IMR-90 (cell line): Measurements from ENCODE around the gene MAPKAPK5. TPM values are rescaled to one million over a fixed set of nuclear protein-coding genes. Genes with fewer than 3 reads are reported as not detected.

ENCODE experiments used
- ATAC-seq: fragments of 200-7000 bp; cut with Tn5 transposase; 2 replicates; pipeline ENCODE4 v1.9.1; 2020; ENCODE audit warnings: low read depth, mild to moderate bottlenecking, moderate library complexity
- BruUV-seq: library from RNA; stranded (reverse); fragments of 400-500 nt; replicated peaks from 2 replicates; lab custom pipeline; 2021; lab: Mats Ljungman, UMichigan
- CTCF ChIA-PET: fragments of 300-600 bp; formaldehyde crosslinking; extraction: SDS; loops from one replicate; lab custom pipeline; 2021; ENCODE audit warnings: antibody characterized with exemption; lab: Yijun Ruan, JAX
- POLR2A ChIA-PET: fragments of 300-600 bp; sonication (Branson Sonifier 250); formaldehyde crosslinking; loops from one replicate; lab custom pipeline; 2022; ENCODE audit warnings: antibody characterized with exemption; ENCODE audit not compliant: unreplicated experiment; lab: Charles Lee
- DNase-seq: peaks from one replicate; pipeline ENCODE4 v3.0.0; 2013
- H2AFZ ChIP-seq: replicated peaks from 2 replicates; pipeline ENCODE3; 2013; ENCODE audit warnings: low read length, mild to moderate bottlenecking; ENCODE audit not compliant: poor library complexity
- H2AK5ac ChIP-seq: 2 replicates; pipeline ENCODE4 v1.6.1; 2013; ENCODE audit warnings: low read depth, low read length, inconsistent platforms
- H2AK9ac ChIP-seq: replicated peaks from 2 replicates; pipeline ENCODE3; 2013; ENCODE audit warnings: mild to moderate bottlenecking, low read depth, low read length, moderate library complexity; ENCODE audit not compliant: poor library complexity
- H2BK120ac ChIP-seq: 2 replicates; pipeline ENCODE4 v1.6.1; 2013; ENCODE audit warnings: low read depth, low read length, inconsistent platforms
- H2BK15ac ChIP-seq: 3 replicates; pipeline ENCODE4 v1.6.1; 2013; ENCODE audit warnings: low read depth, low read length, inconsistent platforms
- H2BK20ac ChIP-seq: 2 replicates; pipeline ENCODE4 v1.6.1; 2013; ENCODE audit warnings: low read depth, mild to moderate bottlenecking, inconsistent platforms, low read length, moderate library complexity
- H2BK5ac ChIP-seq: 2 replicates; pipeline ENCODE4 v1.6.1; 2013; ENCODE audit warnings: mild to moderate bottlenecking, low read depth, low read length, inconsistent platforms; ENCODE audit not compliant: poor library complexity, severe bottlenecking
- H3K14ac ChIP-seq: replicated peaks from 2 replicates; pipeline ENCODE4 v1.6.1; 2013; ENCODE audit warnings: low read depth, low read length, inconsistent platforms
- H3K18ac ChIP-seq: 2 replicates; pipeline ENCODE4 v1.6.1; 2013; ENCODE audit warnings: low read depth, low read length, control low read depth
- H3K23ac ChIP-seq: 2 replicates; pipeline ENCODE4 v1.6.1; 2013; ENCODE audit warnings: low read depth, low read length, inconsistent platforms
- H3K27ac ChIP-seq: 2 replicates; pipeline ENCODE4 v1.5.1; 2013; ENCODE audit warnings: mild to moderate bottlenecking, control low read depth, low read length; ENCODE audit not compliant: insufficient read depth
- H3K27me3 ChIP-seq: 2 replicates; pipeline ENCODE4 v1.6.1; 2013; ENCODE audit warnings: low read length; ENCODE audit not compliant: control insufficient read depth, insufficient read depth
- H3K36me3 ChIP-seq: 2 replicates; pipeline ENCODE4 v1.6.1; 2013; ENCODE audit warnings: low read length, mixed read lengths; ENCODE audit not compliant: control insufficient read depth, insufficient read depth
- H3K4ac ChIP-seq: 2 replicates; pipeline ENCODE4 v1.6.1; 2013; ENCODE audit warnings: low read depth, low read length, inconsistent platforms
- H3K4me1 ChIP-seq: 2 replicates; pipeline ENCODE4 v1.6.1; 2013; ENCODE audit warnings: low read length, mixed read lengths; ENCODE audit not compliant: control insufficient read depth, insufficient read depth
- H3K4me2 ChIP-seq: 2 replicates; pipeline ENCODE4 v1.6.1; 2013; ENCODE audit warnings: low read depth, mild to moderate bottlenecking, control low read depth, low read length, moderate library complexity
- H3K4me3 ChIP-seq: 2 replicates; pipeline ENCODE4 v1.5.1; 2013; ENCODE audit warnings: low read depth, mild to moderate bottlenecking, control low read depth, low read length, moderate library complexity; ENCODE audit not compliant: insufficient read depth
- H3K56ac ChIP-seq: 2 replicates; pipeline ENCODE4 v1.6.1; 2013; ENCODE audit warnings: low read length, inconsistent platforms; ENCODE audit not compliant: insufficient read depth; ENCODE audit errors: extremely low read depth
- H3K79me1 ChIP-seq, 2 experiments: 2 replicates each; pipeline ENCODE4 v1.6.1; 2013; ENCODE audit warnings: low read length in 2 of 2, inconsistent platforms in 1 of 2, low read depth in 1 of 2
- H3K9ac ChIP-seq: 2 replicates; pipeline ENCODE4 v1.6.1; 2013; ENCODE audit warnings: low read depth, low read length, control low read depth
- H3K9me1 ChIP-seq: 2 replicates; pipeline ENCODE4 v1.6.1; 2013; ENCODE audit warnings: low read length, inconsistent platforms; ENCODE audit not compliant: insufficient read depth
- H3K9me3 ChIP-seq: 2 replicates; pipeline ENCODE4 v1.6.1; 2013; ENCODE audit warnings: low read length; ENCODE audit not compliant: control insufficient read depth, insufficient read depth
- H4K20me1 ChIP-seq: 2 replicates; pipeline ENCODE4 v1.6.1; 2013; ENCODE audit warnings: low read length, inconsistent platforms; ENCODE audit not compliant: insufficient read depth
- H4K5ac ChIP-seq: 2 replicates; pipeline ENCODE4 v1.6.1; 2013; ENCODE audit warnings: mild to moderate bottlenecking, low read depth, low read length, control low read depth
- H4K8ac ChIP-seq, 2 experiments: 2 replicates each; pipeline ENCODE4 v1.6.1; 2013; ENCODE audit warnings: low read depth in 2 of 2, low read length in 2 of 2, control low read depth in 1 of 2, inconsistent platforms in 1 of 2
- H4K91ac ChIP-seq: 2 replicates; pipeline ENCODE4 v1.6.1; 2013; ENCODE audit warnings: low read depth, low read length, inconsistent platforms; ENCODE audit not compliant: insufficient read depth
- BHLHE40 ChIP-seq: fragments of 150-350 bp; IDR thresholded peaks from 2 replicates; pipeline ENCODE4 v1.6.1; 2016; ENCODE audit warnings: mild to moderate bottlenecking, low read depth, low read length
- CEBPB ChIP-seq: IDR thresholded peaks from 2 replicates; pipeline ENCODE4 v1.6.1; 2012; ENCODE audit warnings: low read depth, low read length, improper control_type of control experiment
- CHD1 ChIP-seq: IDR thresholded peaks from 2 replicates; pipeline ENCODE4 v1.6.1; 2012; ENCODE audit warnings: low read depth, low read length, improper control_type of control experiment
- MAZ ChIP-seq: IDR thresholded peaks from 2 replicates; pipeline ENCODE4 v1.6.1; 2012; ENCODE audit warnings: low read depth, mild to moderate bottlenecking, low read length, improper control_type of control experiment, moderate library complexity, borderline replicate concordance
- MXI1 ChIP-seq: IDR thresholded peaks from 2 replicates; pipeline ENCODE4 v1.6.1; 2012; ENCODE audit warnings: low read depth, mild to moderate bottlenecking, low read length, moderate library complexity, borderline replicate concordance
- NFE2L2 ChIP-seq: fragments of 150-350 bp; IDR thresholded peaks from 2 replicates; pipeline ENCODE4 v1.6.1; 2016; ENCODE audit warnings: low read depth, mild to moderate bottlenecking, low read length
- POLR2A ChIP-seq: IDR thresholded peaks from 2 replicates; pipeline ENCODE4 v1.6.1; 2012; ENCODE audit warnings: mild to moderate bottlenecking, low read depth, low read length
- RAD21 ChIP-seq: IDR thresholded peaks from 2 replicates; pipeline ENCODE4 v1.6.1; 2012; ENCODE audit warnings: low read length, improper control_type of control experiment
- RCOR1 ChIP-seq: IDR thresholded peaks from 2 replicates; pipeline ENCODE4 v1.6.1; 2012; ENCODE audit warnings: mild to moderate bottlenecking, low read length, improper control_type of control experiment; ENCODE audit not compliant: insufficient replicate concordance
- RFX5 ChIP-seq: IDR thresholded peaks from 2 replicates; pipeline ENCODE4 v1.8.0; 2012; ENCODE audit warnings: low read depth, mild to moderate bottlenecking, low read length, moderate library complexity
- SMC3 ChIP-seq: fragments of 150-350 bp; IDR thresholded peaks from 2 replicates; pipeline ENCODE4 v1.6.1; 2016; ENCODE audit warnings: low read depth, mild to moderate bottlenecking, antibody characterized with exemption, low read length, moderate library complexity
- WGBS, 2 experiments: methylation state at CpG; one replicate each; pipeline versions ENCODE4 v1.1.5 to v1.1.7; 2013; ENCODE audit warnings: missing lambda C conversion rate in 2 of 2; ENCODE audit not compliant: insufficient read length in 1 of 2; ENCODE audit errors: extremely low coverage in 2 of 2; 5-methylcytosine and 5-hydroxymethylcytosine counted together
- dilution Hi-C: fragments of 300-500 bp; cut with HindIII; formaldehyde crosslinking; loops from one replicate; pipeline ENCODE4 v1.14.3; 2018; ENCODE audit warnings: low sequenced_read_pairs; ENCODE audit not compliant: unreplicated experiment
- in situ Hi-C: fragments of 300-500 bp; cut with MboI; formaldehyde crosslinking; loops from 3 replicates; pipeline ENCODE4 v1.14.3; 2019; ENCODE audit warnings: low sequenced_read_pairs, inconsistent platforms, mixed read lengths
- intact Hi-C: fragments of 100-400 bp; cut with micrococcal nuclease; formaldehyde crosslinking; loops from 2 replicates; pipeline ENCODE4 v1.10.0; 2022
- polyA plus RNA-seq, 3 experiments: library from polyadenylated mRNA; depleted of rRNA; stranded (reverse); fragments of >200 nt; gene quantifications; 2 replicates each; pipeline ENCODE4 v1.2.3, GENCODE V29; 2012; ENCODE audit warnings: low replicate concordance in 1 of 3
- total RNA-seq: library from RNA; depleted of rRNA; stranded (reverse); fragments of >200 nt; gene quantifications from 2 replicates; pipeline ENCODE4 v1.2.3, GENCODE V29; 2012
- TF ChIP-seq, protein P1 (sequence below): fragments of 150-350 bp; IDR thresholded peaks from 2 replicates; pipeline ENCODE4 v1.6.1; 2017; ENCODE audit warnings: mild to moderate bottlenecking, antibody characterized with exemption, low read length, low read depth
- TF ChIP-seq, protein P2 (sequence below): fragments of 150-350 bp; IDR thresholded peaks from 2 replicates; pipeline ENCODE4 v1.6.1; 2016; ENCODE audit warnings: low read depth, mild to moderate bottlenecking, low read length, moderate library complexity, borderline replicate concordance
- TF ChIP-seq, protein P3 (sequence below): conservative IDR thresholded peaks from 2 replicates; pipeline ENCODE4 v1.5.1; 2012; ENCODE audit warnings: mild to moderate bottlenecking, low read depth, low read length, improper control_type of control experiment

Gene MAPKAPK5
- total and polyA plus RNA-seq, 2 of the 4 experiments (the other 2 are of a cell fraction), result 35.0 to 44.6 TPM

DNA sequence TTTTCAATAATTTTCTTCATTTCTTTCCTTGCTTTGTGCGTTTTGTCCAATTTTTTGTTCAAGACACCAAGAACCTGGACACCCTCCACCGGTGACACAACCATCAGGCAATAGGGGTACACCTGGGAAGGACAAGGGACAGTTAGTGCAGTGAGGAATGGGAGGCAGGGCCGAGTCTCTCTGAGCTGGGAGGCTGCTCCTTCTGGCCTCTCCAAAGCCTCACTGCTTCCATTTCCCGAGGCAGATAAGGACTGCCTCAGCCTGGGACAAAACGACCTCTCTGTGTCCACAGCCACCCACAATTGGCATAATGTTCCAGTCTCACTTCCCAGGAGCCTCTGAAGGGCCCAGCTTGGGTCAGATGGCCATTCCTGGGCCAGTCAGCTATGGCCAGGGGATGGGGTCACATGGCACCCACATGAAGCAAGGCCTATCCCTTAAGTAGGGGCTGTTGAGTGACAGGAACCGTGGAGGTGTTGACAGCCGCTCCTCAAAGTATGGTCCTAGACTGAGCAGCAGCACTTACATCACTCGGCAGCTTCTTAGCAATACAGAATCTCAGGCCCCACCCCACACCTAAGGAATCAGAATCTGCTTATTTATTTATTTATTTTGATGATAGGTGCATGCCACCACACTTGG, 13.6 kb upstream of the MAPKAPK5 start:
- Histone ChIP-seq H3K4me3 (no peak overlapping the region), H3K14ac (no peak overlapping the region), H4K8ac (no peak overlapping the region), H3K4ac (no peak overlapping the region), H4K20me1 (no peaks in the 10 kb centered on the region), H3K27ac (no peak overlapping the region), H3K4me1 (no peaks in the 10 kb centered on the region), H3K4me2 (no peak overlapping the region), H3K9me1 (no peaks in the 10 kb centered on the region), H3K9ac (no peak overlapping the region), H4K5ac (no peak overlapping the region), H2AK5ac (no peak overlapping the region), H2AK9ac (no peak overlapping the region), H3K18ac (no peak overlapping the region), H2AFZ (peak overlapping the region; percentile 70), H3K23ac (no peak overlapping the region), H3K56ac (no peak overlapping the region), H2BK120ac (no peak overlapping the region), H3K36me3 (no peaks in the 10 kb centered on the region), H2BK5ac (no peak overlapping the region), H3K27me3 (peaks cover 5% of the 10 kb centered on the region), H3K9me3 (no peaks in the 10 kb centered on the region), H3K79me1 (no peaks in the 10 kb centered on the region), H4K91ac (no peak overlapping the region), H2BK15ac (no peak overlapping the region), H2BK20ac (no peak overlapping the region)
- dilution Hi-C loops, result no loop called here
- ChIA-PET POLR2A (no interaction called here), CTCF (no interaction called here)
- no CpG with 5 or more reads among the region's 8 CpGs for WGBS, 2 experiments
- TF ChIP-seq POLR2A (no peak), BHLHE40 (no peak), MXI1 (no peak), CEBPB (no peak), RAD21 (no peak), RCOR1 (no peak), RFX5 (no peak), CHD1 (no peak), MAZ (no peak), NFE2L2 (no peak), SMC3 (no peak)
- TF ChIP-seq, protein P1, sequence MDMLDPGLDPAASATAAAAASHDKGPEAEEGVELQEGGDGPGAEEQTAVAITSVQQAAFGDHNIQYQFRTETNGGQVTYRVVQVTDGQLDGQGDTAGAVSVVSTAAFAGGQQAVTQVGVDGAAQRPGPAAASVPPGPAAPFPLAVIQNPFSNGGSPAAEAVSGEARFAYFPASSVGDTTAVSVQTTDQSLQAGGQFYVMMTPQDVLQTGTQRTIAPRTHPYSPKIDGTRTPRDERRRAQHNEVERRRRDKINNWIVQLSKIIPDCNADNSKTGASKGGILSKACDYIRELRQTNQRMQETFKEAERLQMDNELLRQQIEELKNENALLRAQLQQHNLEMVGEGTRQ, result no peak
- TF ChIP-seq, protein P2, sequence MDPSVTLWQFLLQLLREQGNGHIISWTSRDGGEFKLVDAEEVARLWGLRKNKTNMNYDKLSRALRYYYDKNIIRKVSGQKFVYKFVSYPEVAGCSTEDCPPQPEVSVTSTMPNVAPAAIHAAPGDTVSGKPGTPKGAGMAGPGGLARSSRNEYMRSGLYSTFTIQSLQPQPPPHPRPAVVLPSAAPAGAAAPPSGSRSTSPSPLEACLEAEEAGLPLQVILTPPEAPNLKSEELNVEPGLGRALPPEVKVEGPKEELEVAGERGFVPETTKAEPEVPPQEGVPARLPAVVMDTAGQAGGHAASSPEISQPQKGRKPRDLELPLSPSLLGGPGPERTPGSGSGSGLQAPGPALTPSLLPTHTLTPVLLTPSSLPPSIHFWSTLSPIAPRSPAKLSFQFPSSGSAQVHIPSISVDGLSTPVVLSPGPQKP, result no peak
- TF ChIP-seq, protein P3, sequence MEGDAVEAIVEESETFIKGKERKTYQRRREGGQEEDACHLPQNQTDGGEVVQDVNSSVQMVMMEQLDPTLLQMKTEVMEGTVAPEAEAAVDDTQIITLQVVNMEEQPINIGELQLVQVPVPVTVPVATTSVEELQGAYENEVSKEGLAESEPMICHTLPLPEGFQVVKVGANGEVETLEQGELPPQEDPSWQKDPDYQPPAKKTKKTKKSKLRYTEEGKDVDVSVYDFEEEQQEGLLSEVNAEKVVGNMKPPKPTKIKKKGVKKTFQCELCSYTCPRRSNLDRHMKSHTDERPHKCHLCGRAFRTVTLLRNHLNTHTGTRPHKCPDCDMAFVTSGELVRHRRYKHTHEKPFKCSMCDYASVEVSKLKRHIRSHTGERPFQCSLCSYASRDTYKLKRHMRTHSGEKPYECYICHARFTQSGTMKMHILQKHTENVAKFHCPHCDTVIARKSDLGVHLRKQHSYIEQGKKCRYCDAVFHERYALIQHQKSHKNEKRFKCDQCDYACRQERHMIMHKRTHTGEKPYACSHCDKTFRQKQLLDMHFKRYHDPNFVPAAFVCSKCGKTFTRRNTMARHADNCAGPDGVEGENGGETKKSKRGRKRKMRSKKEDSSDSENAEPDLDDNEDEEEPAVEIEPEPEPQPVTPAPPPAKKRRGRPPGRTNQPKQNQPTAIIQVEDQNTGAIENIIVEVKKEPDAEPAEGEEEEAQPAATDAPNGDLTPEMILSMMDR, result no peak
- BruUV-seq, result no TSS peak
- in situ Hi-C loops, result no loop called here
- ATAC-seq (no peak), DNase-seq (no peak)
- intact Hi-C loops, result no loop called here
